Breast epithelium (tissue), 3 donors: ENCODE results near the gene GLYR1.

Experiments
- POLR2A ChIP-seq: fragments of 450-650 bp; IDR thresholded peaks from one replicate; pipeline ENCODE4 v1.6.1; 2016; ENCODE audit warnings: antibody characterized with exemption, mild to moderate bottlenecking, moderate library complexity
- TF ChIP-seq, protein P1 (sequence below), 3 donors: fragments of 450-650 bp; IDR thresholded peaks; one replicate each; pipeline ENCODE4 v1.5.1; 2016 to 2017; ENCODE audit warnings: antibody characterized with exemption in 3 of 3, mild to moderate bottlenecking in 3 of 3, moderate library complexity in 3 of 3

DNA sequence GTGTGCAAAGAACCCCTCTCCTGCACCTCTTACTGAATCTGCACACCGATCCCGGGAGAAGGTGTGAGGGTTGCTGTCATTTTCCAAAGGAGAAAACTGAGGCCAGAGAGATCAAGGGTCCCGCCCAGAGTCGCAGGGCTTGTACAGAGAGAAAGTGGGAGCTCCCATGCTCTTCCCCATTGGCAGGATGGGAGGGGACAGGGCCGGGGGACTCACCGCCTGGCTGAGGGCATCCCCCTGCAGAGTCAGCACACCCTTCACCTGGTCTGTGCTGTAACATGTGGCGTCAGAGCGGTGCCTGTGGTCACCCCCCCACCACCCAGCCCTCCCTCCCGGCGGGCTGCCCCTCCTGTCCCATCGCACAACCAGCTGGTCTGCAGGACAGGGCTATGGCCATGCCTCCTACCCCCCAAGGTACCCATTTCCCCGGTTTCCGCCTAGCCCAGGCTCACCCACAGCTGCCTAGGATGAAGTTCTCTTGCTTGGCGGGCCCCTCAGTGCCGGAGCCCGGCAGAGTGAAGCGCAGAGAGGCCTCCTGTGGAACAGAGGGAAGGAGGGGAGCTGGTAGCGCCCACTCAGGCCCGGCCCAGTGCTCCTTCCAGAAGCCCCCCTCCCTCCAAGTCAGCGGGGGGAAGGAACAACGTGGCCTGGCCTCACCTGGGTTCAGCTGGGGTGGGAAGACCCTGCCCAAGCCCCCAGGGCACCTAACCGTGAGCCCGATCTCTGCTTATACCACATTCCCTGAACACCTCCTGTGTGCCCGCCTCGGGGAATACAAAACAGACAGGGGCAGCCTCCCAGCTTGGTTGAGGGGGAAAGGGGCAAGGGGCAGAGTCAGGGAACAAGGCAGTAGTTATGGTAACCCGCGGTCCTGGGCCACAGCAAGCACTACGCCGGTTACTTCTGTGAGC, 45.8 kb downstream of the GLYR1 start:
- TF ChIP-seq, protein P1, sequence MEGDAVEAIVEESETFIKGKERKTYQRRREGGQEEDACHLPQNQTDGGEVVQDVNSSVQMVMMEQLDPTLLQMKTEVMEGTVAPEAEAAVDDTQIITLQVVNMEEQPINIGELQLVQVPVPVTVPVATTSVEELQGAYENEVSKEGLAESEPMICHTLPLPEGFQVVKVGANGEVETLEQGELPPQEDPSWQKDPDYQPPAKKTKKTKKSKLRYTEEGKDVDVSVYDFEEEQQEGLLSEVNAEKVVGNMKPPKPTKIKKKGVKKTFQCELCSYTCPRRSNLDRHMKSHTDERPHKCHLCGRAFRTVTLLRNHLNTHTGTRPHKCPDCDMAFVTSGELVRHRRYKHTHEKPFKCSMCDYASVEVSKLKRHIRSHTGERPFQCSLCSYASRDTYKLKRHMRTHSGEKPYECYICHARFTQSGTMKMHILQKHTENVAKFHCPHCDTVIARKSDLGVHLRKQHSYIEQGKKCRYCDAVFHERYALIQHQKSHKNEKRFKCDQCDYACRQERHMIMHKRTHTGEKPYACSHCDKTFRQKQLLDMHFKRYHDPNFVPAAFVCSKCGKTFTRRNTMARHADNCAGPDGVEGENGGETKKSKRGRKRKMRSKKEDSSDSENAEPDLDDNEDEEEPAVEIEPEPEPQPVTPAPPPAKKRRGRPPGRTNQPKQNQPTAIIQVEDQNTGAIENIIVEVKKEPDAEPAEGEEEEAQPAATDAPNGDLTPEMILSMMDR (IDR thresholded peaks at IDR 0.05), result no peak
- TF ChIP-seq POLR2A, result no peak
